Fibroblast of skin of right quadriceps (primary cell): ENCODE measurements around the gene GCNT1.
"Not testable (repeated sequence)": the region's sequence is repeated elsewhere in the genome, so short reads cannot be mapped to it uniquely, and the experiment has no call there.

Source experiments
- DNase-seq: peaks from one replicate; pipeline ENCODE4 v3.0.0-alpha.2; 2013

GCNT1 gene

DNA sequence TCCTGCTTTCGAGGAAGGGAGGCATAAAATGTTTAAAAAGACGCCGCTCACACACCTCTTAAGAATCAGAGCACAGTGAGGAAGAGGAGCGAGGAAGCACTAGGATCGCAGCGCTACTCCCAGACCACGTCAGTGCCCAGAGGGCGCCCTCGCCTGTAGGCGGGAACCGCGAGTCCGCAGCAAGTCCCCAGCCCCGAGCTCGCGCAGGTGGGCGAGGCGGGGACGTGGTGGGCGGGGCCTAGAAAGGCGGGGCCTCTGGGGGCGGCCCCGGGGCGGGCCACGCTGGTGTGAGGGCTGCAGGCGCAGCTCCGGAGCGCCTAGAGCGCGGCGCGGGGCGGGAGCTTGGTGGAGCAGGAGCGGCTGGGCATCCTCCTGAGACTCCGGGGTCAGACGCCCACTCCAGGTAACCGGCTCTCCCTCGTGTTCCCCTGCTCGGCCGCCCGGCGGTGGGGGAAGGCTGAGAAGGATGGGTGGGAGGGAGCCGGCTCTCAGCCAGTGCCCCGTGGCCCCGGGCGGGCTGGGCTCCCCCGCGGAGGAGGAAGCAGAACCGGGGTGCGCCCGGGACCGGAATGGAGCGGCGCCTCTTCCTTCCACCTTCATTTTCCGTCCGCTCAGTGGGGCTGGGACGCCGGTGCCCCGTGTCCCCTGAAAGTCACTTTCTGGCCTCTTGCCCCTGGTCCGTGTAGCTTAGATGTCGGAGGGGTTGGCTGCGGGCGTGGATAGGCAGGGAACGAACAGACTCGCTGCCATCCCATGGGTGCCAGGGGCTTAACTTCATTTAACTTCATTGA is at the start of gene GCNT1:
Gene GCNT1, plus strand, starts transcription at position 280 of the 791 bp plus-strand sequence. CDS start 43,200 bp downstream, outside the sequence.
- peak; percentile 80 for DNase-seq

DNA sequence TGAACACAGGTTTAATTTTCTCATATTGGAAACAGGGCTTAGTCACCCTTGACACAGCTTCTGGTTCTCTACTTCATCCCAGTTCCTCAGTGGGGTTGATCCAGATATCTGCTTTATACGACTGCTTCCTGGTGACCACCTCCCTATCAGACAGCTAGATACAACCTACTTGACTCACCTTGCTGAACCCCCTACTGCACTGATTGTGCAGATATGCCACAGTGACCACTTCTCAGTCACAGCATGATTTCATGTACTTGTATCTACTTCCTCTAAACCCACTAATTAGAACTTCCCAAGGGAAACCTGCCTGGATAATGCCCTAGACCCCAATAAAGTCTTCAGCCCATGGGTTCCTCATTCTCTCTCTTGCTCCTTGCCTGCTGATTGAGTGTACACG is 46.3 kb upstream of the GCNT1 start:
- DNase-seq, result no peak

- no peak for DNase-seq
Observed at GRCh38 chr9:76413658-76414057, 45.3 kb upstream of the GCNT1 start.

DNA sequence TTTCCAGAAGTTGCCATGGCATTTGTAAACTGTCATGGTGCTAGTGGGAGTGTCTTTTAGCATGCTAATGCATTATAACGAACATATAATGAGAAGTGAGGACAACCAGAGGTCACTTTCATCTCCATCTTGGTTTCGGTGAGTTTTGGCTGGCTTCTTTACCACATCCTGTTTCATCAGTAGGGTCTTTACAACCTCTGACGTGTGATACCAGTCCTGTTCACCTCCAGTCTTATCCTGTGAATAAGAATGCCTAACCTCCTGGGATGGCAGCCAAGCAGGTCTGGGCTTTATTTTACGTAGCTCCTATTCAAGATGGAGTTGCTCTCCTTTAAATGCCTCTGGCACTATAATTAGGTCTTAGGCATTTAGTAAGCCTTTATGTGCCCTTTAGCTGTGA is 44.3 kb upstream of the GCNT1 start:
- DNase-seq, result peak; percentile 31

GRCh38 chr9:76415154-76415553 is 43.8 kb upstream of the GCNT1 start:
- no peak for DNase-seq

- no peak for DNase-seq
Observed at GRCh38 chr9:76415731-76416130, 43.3 kb upstream of the GCNT1 start.

- no peak for DNase-seq
Observed at GRCh38 chr9:76417394-76417793, 41.6 kb upstream of the GCNT1 start.

- no peak for DNase-seq
Observed at GRCh38 chr9:76419782-76420380, 39.1 kb upstream of the GCNT1 start.

- DNase-seq, result no peak
Observed at GRCh38 chr9:76423216-76424177, 35.5 kb upstream of the GCNT1 start.

DNA sequence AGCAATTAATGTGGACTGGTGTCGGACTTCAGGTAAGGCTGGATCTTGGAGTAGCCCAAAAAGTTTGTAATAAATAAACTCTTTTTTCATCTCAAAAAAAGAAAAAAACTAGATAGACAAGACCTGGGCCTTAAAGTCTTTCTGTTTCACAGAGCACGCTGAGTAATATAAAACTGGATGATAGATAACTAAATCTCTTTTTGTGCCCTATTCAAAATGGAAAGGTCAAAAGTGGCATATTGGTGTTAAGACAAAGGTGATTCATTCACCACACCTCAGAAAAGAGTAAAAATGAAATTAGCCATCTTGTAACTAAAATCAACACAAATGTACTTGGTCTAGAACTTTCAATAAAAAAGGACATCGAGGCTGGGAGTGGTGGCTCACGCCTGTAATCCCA is 34.5 kb upstream of the GCNT1 start:
- no peak for DNase-seq

- DNase-seq, result no peak
Observed at GRCh38 chr9:76425677-76426453, 33.1 kb upstream of the GCNT1 start.

DNA sequence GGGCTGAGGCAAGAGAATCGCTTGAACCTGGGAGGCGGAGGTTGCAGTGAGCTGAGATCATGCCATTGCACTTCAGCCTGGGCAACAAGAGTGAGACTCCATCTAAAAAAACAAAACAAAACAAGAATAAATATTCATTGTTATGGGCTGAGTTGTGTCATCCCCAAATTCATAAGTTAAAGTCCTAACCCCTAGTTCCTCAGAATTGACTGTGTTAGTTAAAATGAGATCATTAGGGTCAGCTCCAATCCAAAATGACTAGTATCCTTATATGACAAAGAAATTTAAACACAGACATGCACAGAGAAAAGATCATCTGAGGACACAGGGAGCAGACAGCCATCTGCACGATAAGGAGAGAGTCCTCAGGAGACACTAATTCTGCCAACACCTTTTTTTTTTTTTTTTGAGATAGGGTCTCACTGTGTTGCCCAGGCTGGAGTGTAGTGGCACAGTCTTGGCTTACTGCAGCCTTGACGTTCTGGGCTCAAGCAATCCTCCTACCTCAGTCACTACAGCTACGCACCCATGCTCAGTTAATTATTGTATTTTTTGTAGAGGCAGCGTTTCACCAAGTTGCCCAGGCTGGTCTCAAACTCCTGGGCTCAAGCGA is 32.1 kb upstream of the GCNT1 start:
- no peak for DNase-seq

- no peak for DNase-seq
Observed at GRCh38 chr9:76431601-76432000, 27.4 kb upstream of the GCNT1 start.

GRCh38 chr9:76433406-76433805 is 25.6 kb upstream of the GCNT1 start:
- no peak for DNase-seq

- DNase-seq, result peak; percentile 48
Observed at GRCh38 chr9:76433836-76434235, 25.1 kb upstream of the GCNT1 start.

- not testable (repeated sequence) for DNase-seq
Observed at GRCh38 chr9:76434897-76435296, 24.1 kb upstream of the GCNT1 start.

DNA sequence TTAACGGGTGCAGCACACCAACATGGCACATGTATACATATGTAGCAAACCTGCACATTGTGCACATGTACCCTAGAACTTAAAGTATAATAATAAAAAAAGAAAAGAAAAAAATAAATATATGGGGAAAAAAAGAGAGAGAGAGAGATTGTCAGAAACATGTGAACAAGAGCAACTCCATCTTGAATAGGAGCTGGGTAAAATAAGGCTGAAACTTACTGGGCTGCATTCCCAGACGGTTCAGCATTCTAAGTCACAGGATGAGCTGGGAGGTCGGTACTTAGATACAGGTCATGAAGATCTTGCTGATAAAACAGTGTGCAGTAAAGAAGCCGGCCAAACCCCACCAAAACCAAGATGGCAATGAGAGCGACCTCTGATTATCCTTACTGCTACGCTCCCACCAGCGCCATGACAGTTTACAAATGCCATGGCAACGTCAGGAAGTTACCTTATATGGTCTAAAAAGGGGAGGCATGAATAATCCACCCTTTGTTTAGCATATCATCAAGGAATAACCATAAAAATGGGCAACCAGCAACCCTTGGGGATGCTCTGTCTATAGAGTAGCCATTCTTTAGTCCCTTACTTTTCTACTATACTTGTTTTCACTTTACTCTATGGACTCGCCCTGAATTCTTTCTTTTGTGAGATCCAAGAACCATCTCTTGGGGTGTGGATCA is 21.8 kb upstream of the GCNT1 start:
- not testable (repeated sequence) for DNase-seq

GRCh38 chr9:76438841-76439588 is 20.0 kb upstream of the GCNT1 start:
- DNase-seq, result no peak

- no peak for DNase-seq
Observed at GRCh38 chr9:76441551-76442322, 17.2 kb upstream of the GCNT1 start.

- no peak for DNase-seq
Observed at GRCh38 chr9:76443887-76444286, 15.1 kb upstream of the GCNT1 start.
